ENCODE results near the gene AMBP. TPM values are rescaled to one million over a fixed set of nuclear protein-coding genes. Genes with fewer than 3 reads are reported as not detected.

The AMBP gene
- total RNA-seq, 1 experiment from 2014 or later, result 0.20 TPM

- H2AFZ ChIP-seq (ENCODE audit: low read length), result no peak overlapping the region
- WGBS (ENCODE audit: extremely low coverage, insufficient read length, low lambda C conversion rate), result no CpG with 5 or more reads among the region's 9 CpGs
- no peaks in the 10 kb centered on the region for H3K9me3 ChIP-seq (ENCODE audit: control insufficient read depth, low read depth, low read length)
- H3T11ph ChIP-seq (ENCODE audit: low read length), result no peak overlapping the region
- H4K5ac ChIP-seq (ENCODE audit: insufficient read length, low read depth, low read length), result no peak overlapping the region
- no peak for DNase-seq
- no peak overlapping the region for H3K4me2 ChIP-seq (ENCODE audit: insufficient read depth, insufficient read length, low read length)
- no peak overlapping the region for H2BK12ac ChIP-seq (ENCODE audit: insufficient read length, low read depth, low read length)
- no peak overlapping the region for H2BK5ac ChIP-seq (ENCODE audit: insufficient read length, low read length)
- H3K27me3 ChIP-seq (ENCODE audit: insufficient read depth, low read length), result no peaks in the 10 kb centered on the region
- H3K27ac ChIP-seq (ENCODE audit: insufficient read length, low read depth, low read length), result no peak overlapping the region
- no peak overlapping the region for H4K8ac ChIP-seq (replicated peaks; ENCODE audit: insufficient read length, low read depth, low read length)
- no peaks in the 10 kb centered on the region for H3K79me1 ChIP-seq (ENCODE audit: insufficient read depth, low read depth, low read length, poor library complexity, severe bottlenecking)
- H3K23me2 ChIP-seq (ENCODE audit: insufficient read length, low read depth, low read length, poor library complexity, severe bottlenecking), result no peaks in the 10 kb centered on the region
- no peaks in the 10 kb centered on the region for H3K79me2 ChIP-seq (ENCODE audit: insufficient read depth, low read length)
- H3K9ac ChIP-seq (ENCODE audit: extremely low read depth, insufficient read length, low read length), result no peak overlapping the region
- Mint-ChIP-seq H3K36me3 (ENCODE audit: insufficient read depth in 1 of 3, low read depth in 3 of 3) (no peaks in the 10 kb centered on the region), H3K9me3 (no peaks in the 10 kb centered on the region), H3K27me3 (ENCODE audit: low read depth) (peaks cover 24% of the 10 kb centered on the region), H3K27ac (no peak overlapping the region), H3K4me1 (0 out of 4 replicates have a peak, but pooled peaks cover 0 to 3% of the 10 kb centered on the region in 2 experiments), H3K4me3 (no peak overlapping the region)
- H4K91ac ChIP-seq (ENCODE audit: insufficient read length, low read depth, low read length), result no peak overlapping the region
- no peak overlapping the region for H3K4ac ChIP-seq (ENCODE audit: low read depth, low read length)
- no peaks in the 10 kb centered on the region for H4K20me1 ChIP-seq (ENCODE audit: control insufficient read depth, insufficient read depth, insufficient read length)
- H3K14ac ChIP-seq (ENCODE audit: insufficient read depth, low read length), result no peak overlapping the region; the same call in 1 of the 2 replicates
- TF ChIP-seq CTCF (conservative IDR thresholded peaks at IDR 0.05), result no peak
- H2BK20ac ChIP-seq (ENCODE audit: low read depth, low read length, poor library complexity, severe bottlenecking), result no peak overlapping the region
- no peak overlapping the region for H3K23ac ChIP-seq (ENCODE audit: insufficient read length, low read depth, low read length)
- H3K18ac ChIP-seq (ENCODE audit: insufficient read length, low read depth, low read length), result no peak overlapping the region
- H2BK120ac ChIP-seq (ENCODE audit: low read depth, low read length, poor library complexity, severe bottlenecking), result no peak overlapping the region
- H2BK15ac ChIP-seq (ENCODE audit: low read depth, low read length), result no peak overlapping the region
- no peak overlapping the region for H2AK5ac ChIP-seq (ENCODE audit: insufficient read length, low read length)
- H3K4me1 ChIP-seq (ENCODE audit: insufficient read depth, low read length), result no peaks in the 10 kb centered on the region
- H3K56ac ChIP-seq (ENCODE audit: insufficient read length, low read depth, low read length), result no peak overlapping the region
Measured at GRCh38 chr9:114085387-114085789, 7.3 kb upstream of the AMBP start.
